GM06990 (cell line): ENCODE measurements around the gene GNA12.

Experiments used
- DNase-seq: peaks from one replicate; pipeline ENCODE4 v3.0.0-alpha.2; 2011; ENCODE audit not compliant: insufficient read length; ENCODE audit errors: extremely low read depth
- H3K27me3 ChIP-seq: replicated peaks from 2 replicates; pipeline ENCODE4 v1.6.0; 2011; ENCODE audit warnings: low read length; ENCODE audit not compliant: control insufficient read depth, insufficient read depth
- H3K36me3 ChIP-seq: 2 replicates; pipeline ENCODE4 v1.5.1; 2011; ENCODE audit warnings: low read length; ENCODE audit not compliant: control insufficient read depth, insufficient read depth
- H3K4me3 ChIP-seq: replicated peaks from 2 replicates; pipeline ENCODE4 v1.5.1; 2011; ENCODE audit warnings: low read depth, mild to moderate bottlenecking, control low read depth, low read length
- CTCF ChIP-seq: IDR thresholded peaks from 2 replicates; pipeline ENCODE4 v1.5.1; 2011; ENCODE audit warnings: low read length, control low read depth, mild to moderate bottlenecking, inconsistent platforms; ENCODE audit not compliant: insufficient read depth, poor library complexity, severe bottlenecking

GNA12 gene

GRCh38 chr7:2886391-2886790 lies 42.3 kb upstream of the GNA12 start:
- no peak for DNase-seq
- TF ChIP-seq CTCF, result no peak
- Histone ChIP-seq H3K27me3 (no peaks in the 10 kb centered on the region), H3K36me3 (no peaks in the 10 kb centered on the region), H3K4me3 (no peak overlapping the region)

- H3K36me3 ChIP-seq, result no peaks in the 10 kb centered on the region
- no peak for DNase-seq
- H3K4me3 ChIP-seq, result no peak overlapping the region
- no peak for TF ChIP-seq CTCF
- H3K27me3 ChIP-seq, result no peaks in the 10 kb centered on the region
These were observed 40.1 kb upstream of the GNA12 start for GRCh38 chr7:2884161-2884560.

- Histone ChIP-seq H3K27me3 (no peaks in the 10 kb centered on the region), H3K4me3 (no peak overlapping the region), H3K36me3 (no peaks in the 10 kb centered on the region)
- no peak for TF ChIP-seq CTCF
- DNase-seq, result no peak
These were observed 39.0 kb upstream of the GNA12 start for GRCh38 chr7:2883101-2883500.

GRCh38 chr7:2882111-2882510 lies 38.0 kb upstream of the GNA12 start:
- Histone ChIP-seq H3K36me3 (no peaks in the 10 kb centered on the region), H3K27me3 (no peaks in the 10 kb centered on the region), H3K4me3 (no peak overlapping the region)
- no peak for DNase-seq
- TF ChIP-seq CTCF, result no peak

GRCh38 chr7:2880874-2881533 lies 36.9 kb upstream of the GNA12 start:
- no peak for TF ChIP-seq CTCF
- Histone ChIP-seq H3K4me3 (no peak overlapping the region), H3K27me3 (no peaks in the 10 kb centered on the region), H3K36me3 (no peaks in the 10 kb centered on the region)
- no peak for DNase-seq

GRCh38 chr7:2880051-2880450 lies 35.9 kb upstream of the GNA12 start:
- no peaks in the 10 kb centered on the region for H3K36me3 ChIP-seq
- no peak overlapping the region for H3K4me3 ChIP-seq
- no peak for DNase-seq
- TF ChIP-seq CTCF, result no peak
- H3K27me3 ChIP-seq, result no peaks in the 10 kb centered on the region
